Sigmoid colon (tissue), 7 donors: Measurements from ENCODE around the gene CYP27A1. TPM values are rescaled to one million over a fixed set of nuclear protein-coding genes. Genes with fewer than 3 reads are reported as not detected.
A peak's percentile ranks its signal among the peaks of the same experiment; 100 is the strongest.

Experiments used
- DNase-seq: peaks from one replicate; pipeline ENCODE4 v3.0.0-alpha.2; 2019
- H3K27ac ChIP-seq, 4 donors: fragments of 200-600 bp; sonication (generic); one replicate each; pipeline ENCODE4 v1.5.1; 2016 to 2019; ENCODE audit warnings: mild to moderate bottlenecking in 1 of 4
- H3K27me3 ChIP-seq, 3 donors: fragments of 200-600 bp; sonication (generic); one replicate each; pipeline ENCODE4 v1.5.1; 2019; ENCODE audit warnings: mild to moderate bottlenecking in 1 of 3
- H3K36me3 ChIP-seq, 4 donors: fragments of 200-600 bp; sonication (generic); one replicate each; pipeline ENCODE4 v1.5.1; 2016 to 2019
- H3K4me1 ChIP-seq, 4 donors: fragments of 200-600 bp; sonication (generic); one replicate each; pipeline ENCODE4 v1.5.1; 2017 to 2019
- H3K4me3 ChIP-seq, 4 donors: fragments of 200-600 bp; sonication (generic); one replicate each; pipeline ENCODE4 v1.5.1; 2017 to 2019; ENCODE audit warnings: mild to moderate bottlenecking in 2 of 4, moderate library complexity in 1 of 4
- H3K9me3 ChIP-seq, 4 donors: fragments of 200-600 bp in 3 of 4; sonication (generic) in 3 of 4; one replicate each; pipeline versions ENCODE4 v1.5.1 to v1.6.1; 2013 to 2019
- EP300 ChIP-seq, 4 donors: sonication (generic); formaldehyde crosslinking; IDR thresholded peaks; one replicate each; pipeline ENCODE4 v1.6.1; 2017; ENCODE audit warnings: antibody characterized with exemption in 4 of 4
- POLR2A ChIP-seq, 2 donors: fragments of 450-650 bp; IDR thresholded peaks; one replicate each; pipeline ENCODE4 v1.6.1; 2016; ENCODE audit warnings: antibody characterized with exemption in 2 of 2, mild to moderate bottlenecking in 2 of 2, moderate library complexity in 2 of 2
- POLR2AphosphoS5 ChIP-seq, 4 donors: sonication (generic); formaldehyde crosslinking; IDR thresholded peaks; one replicate each; pipeline ENCODE4 v1.6.1; 2017; ENCODE audit warnings: antibody characterized with exemption in 4 of 4
- WGBS, 2 donors: extraction: QIAGEN DNeasy Blood & Tissue Kit; methylation state at CpG; one replicate each; pipeline ENCODE4 v1.1.7; 2013; 5-methylcytosine and 5-hydroxymethylcytosine counted together
- intact Hi-C: fragments of 100-400 bp; cut with DNase I; formaldehyde crosslinking; loops from one replicate; pipeline ENCODE4 v1.15.1; 2023
- polyA plus RNA-seq, 3 donors: library from polyadenylated mRNA; stranded (reverse); fragments of 200-250 nt; gene quantifications; one replicate each; pipeline ENCODE4 v1.2.3, GENCODE V29; 2013
- total RNA-seq, 4 donors: library from RNA; depleted of rRNA; stranded (reverse); fragments of >200 nt; gene quantifications; one replicate each; pipeline ENCODE4 v1.1.0, GENCODE V29; 2016
- TF ChIP-seq, protein P1 (sequence below), 4 experiments: fragments of 450-650 bp in 3 of 4; fragments of 200-600 bp in 1 of 4; IDR thresholded peaks; one replicate each; pipeline ENCODE4 v1.5.1; 2016 to 2019; ENCODE audit warnings: antibody characterized with exemption in 4 of 4, mild to moderate bottlenecking in 3 of 4, moderate library complexity in 2 of 4
- donor health status: healthy with polysubstance abuse.
- donor health status: Bipolar disorder and iron deficiency.
- donor health status: healthy.

CYP27A1 gene
- total RNA-seq, result 10 to 100 TPM; 21.9 to 30.1 (median 25.7) TPM
- polyA plus RNA-seq, result 10 to 100 TPM; 13.5 to 17.4 (median 14.6) TPM

DNA sequence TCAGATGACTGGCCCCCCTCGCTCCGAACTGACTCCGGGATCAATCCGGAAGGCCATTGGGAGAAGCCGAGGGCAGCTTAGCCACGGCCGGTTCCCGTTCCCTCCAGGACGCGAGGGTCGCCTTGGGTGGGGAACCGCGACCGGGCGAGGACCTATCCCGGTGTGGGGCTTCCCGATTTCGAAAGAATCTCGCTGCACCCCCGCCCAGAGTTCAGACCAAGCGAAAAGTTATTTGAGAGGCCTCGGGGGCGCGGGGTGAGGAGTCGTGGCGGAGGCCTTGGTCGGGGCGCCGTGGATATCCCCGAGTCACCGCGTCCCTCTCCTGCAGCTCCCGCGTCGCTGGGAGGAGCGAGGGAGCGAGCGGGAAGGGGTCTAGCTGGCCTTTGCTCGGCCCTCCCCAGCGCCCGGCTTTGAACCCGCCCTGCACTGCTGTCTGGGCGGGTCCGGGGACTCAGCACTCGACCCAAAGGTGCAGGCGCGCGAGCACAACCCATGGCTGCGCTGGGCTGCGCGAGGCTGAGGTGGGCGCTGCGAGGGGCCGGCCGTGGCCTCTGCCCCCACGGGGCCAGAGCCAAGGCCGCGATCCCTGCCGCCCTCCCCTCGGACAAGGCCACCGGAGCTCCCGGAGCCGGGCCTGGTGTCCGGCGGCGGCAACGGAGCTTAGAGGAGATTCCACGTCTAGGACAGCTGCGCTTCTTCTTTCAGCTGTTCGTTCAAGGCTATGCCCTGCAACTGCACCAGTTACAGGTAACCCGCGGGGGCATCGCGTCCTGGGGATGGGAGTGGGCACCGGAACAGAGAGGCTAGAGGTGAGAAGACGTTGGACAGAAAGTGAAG, at the start of gene CYP27A1:
TSS of gene CYP27A1 (plus strand) at position 457 of the 837 bp plus-strand sequence. CDS start at position 493, 36 bp downstream.
- H3K27me3 ChIP-seq, result no peaks in the 10 kb centered on the region
- H3K4me1 ChIP-seq, result peaks cover 0 to 27% (median 16%) of the 10 kb centered on the region in 4 donors
- intact Hi-C loops, result loop anchor here (2.0 to 5.0 kb wide), 2 partner anchors 25 to 70 kb away; partner anchors contain the start of gene TTLL4
- whole genome bisulfite sequencing, 2 donors, result 1% methylated on average over 76 of the region's 76 CpGs
- peaks cover 0 to 4% (median 0%) of the 10 kb centered on the region in 4 donors for H3K9me3 ChIP-seq
- TF ChIP-seq EP300 (IDR thresholded peaks at IDR 0.05), result no peak
- peak in 1 of 2 donors; percentile 30 for TF ChIP-seq POLR2A (IDR thresholded peaks at IDR 0.05)
- TF ChIP-seq, protein P1, sequence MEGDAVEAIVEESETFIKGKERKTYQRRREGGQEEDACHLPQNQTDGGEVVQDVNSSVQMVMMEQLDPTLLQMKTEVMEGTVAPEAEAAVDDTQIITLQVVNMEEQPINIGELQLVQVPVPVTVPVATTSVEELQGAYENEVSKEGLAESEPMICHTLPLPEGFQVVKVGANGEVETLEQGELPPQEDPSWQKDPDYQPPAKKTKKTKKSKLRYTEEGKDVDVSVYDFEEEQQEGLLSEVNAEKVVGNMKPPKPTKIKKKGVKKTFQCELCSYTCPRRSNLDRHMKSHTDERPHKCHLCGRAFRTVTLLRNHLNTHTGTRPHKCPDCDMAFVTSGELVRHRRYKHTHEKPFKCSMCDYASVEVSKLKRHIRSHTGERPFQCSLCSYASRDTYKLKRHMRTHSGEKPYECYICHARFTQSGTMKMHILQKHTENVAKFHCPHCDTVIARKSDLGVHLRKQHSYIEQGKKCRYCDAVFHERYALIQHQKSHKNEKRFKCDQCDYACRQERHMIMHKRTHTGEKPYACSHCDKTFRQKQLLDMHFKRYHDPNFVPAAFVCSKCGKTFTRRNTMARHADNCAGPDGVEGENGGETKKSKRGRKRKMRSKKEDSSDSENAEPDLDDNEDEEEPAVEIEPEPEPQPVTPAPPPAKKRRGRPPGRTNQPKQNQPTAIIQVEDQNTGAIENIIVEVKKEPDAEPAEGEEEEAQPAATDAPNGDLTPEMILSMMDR (IDR thresholded peaks at IDR 0.05), result no peak
- peak; percentile 26 to 61 (median 44) for TF ChIP-seq POLR2AphosphoS5 (IDR thresholded peaks at IDR 0.05)
- H3K36me3 ChIP-seq, result no peaks in the 10 kb centered on the region
- peak within 1 kb of the TSS; percentile 62 to 79 (median 72) for H3K4me3 ChIP-seq
- DNase-seq, result peak; percentile 81
- peak within 1 kb of the TSS; percentile 79 to 84 (median 82) for H3K27ac ChIP-seq

DNA sequence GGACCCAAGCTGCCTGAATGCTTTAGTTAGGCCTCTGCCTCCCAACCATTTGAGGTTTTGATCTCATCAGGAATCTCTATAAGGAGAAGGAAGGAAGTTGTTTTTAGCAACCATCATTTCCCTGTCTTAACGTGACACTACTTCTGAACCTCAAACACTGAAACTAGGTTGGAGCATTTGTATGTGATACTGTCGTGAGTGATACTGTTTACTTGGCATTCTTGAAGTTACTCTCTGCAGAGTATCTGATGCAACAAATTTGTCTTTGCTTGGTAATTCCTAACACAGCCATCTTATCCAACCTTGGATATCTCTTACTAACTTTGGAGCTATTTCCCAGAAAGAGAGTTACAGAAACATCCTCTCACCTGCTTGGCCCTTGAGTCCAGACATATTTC, 49.2 kb upstream of the CYP27A1 start:
- peak overlapping the region; percentile 33 to 68 (median 64) for H3K27ac ChIP-seq
- peaks cover 0 to 3% (median 2%) of the 10 kb centered on the region in 4 donors for H3K36me3 ChIP-seq
- no peak overlapping the region for H3K4me3 ChIP-seq
- WGBS, 2 donors, result 7 to 50% methylated on average over 2 of the region's 2 CpGs
- TF ChIP-seq POLR2A (IDR thresholded peaks at IDR 0.05), result no peak
- TF ChIP-seq, protein P1 (IDR thresholded peaks at IDR 0.05), result no peak
- TF ChIP-seq POLR2AphosphoS5 (IDR thresholded peaks at IDR 0.05), result no peak
- TF ChIP-seq EP300 (IDR thresholded peaks at IDR 0.05), result no peak
- no peaks in the 10 kb centered on the region for H3K9me3 ChIP-seq
- peaks cover 0 to 20% (median 14%) of the 10 kb centered on the region in 4 donors for H3K4me1 ChIP-seq
- intact Hi-C loops, result no loop called here
- no peak for DNase-seq
- no peaks in the 10 kb centered on the region for H3K27me3 ChIP-seq

DNA sequence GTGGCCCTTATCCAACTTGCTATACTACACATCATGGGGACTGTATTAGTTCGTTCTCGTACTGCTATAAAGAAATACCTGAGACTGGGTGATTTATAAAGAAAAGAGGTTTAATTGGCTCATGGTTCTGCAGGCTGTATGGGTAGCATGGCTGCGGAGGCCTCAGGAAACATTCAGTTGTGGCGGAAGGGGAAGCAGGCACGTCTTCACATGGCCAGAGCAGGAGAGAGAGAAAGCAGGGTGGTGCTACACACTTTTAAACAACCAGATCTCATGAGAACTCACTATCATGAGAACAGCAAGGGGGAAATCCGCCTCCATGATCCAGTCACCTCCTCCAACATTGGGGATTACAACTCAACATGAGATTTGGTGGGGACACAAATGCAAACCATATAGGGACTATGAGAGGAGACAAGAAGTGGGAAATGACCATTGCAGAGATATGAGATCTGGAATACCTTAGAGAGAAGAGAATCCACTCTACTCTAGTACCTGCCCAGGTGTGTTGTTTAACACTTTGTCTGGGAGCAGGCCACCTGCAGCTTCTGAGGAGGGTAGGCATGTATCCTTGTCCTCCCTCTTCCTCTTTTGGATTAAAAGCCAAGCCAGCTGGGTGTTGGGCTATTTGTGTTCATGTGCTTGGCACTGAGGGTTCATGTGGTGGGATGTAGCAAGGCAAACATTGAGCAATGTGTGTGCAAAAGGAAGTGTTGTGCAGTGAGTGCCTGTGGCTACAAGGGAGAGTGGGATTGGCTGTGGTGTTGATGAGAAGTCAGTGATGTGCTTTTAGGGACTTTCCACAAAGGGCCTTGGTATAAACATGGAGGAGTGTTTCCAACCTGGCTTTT, 48.6 kb upstream of the CYP27A1 start:
- peak; percentile 73 for DNase-seq
- TF ChIP-seq, protein P1 (IDR thresholded peaks at IDR 0.05), result no peak
- peak in 1 of 4 donors; percentile 45 for TF ChIP-seq EP300 (IDR thresholded peaks at IDR 0.05)
- peak in 1 of 4 donors; percentile 57 for TF ChIP-seq POLR2AphosphoS5 (IDR thresholded peaks at IDR 0.05)
- TF ChIP-seq POLR2A (IDR thresholded peaks at IDR 0.05), result no peak
- no peaks in the 10 kb centered on the region for H3K9me3 ChIP-seq
- no peaks in the 10 kb centered on the region for H3K27me3 ChIP-seq
- intact Hi-C loops, result no loop called here
- peaks cover 0 to 20% (median 14%) of the 10 kb centered on the region in 4 donors for H3K4me1 ChIP-seq
- H3K36me3 ChIP-seq, result peaks cover 0 to 9% (median 9%) of the 10 kb centered on the region in 4 donors
- WGBS, 2 donors, result 81 to 93% methylated on average over 6 of the region's 6 CpGs
- no peak overlapping the region for H3K4me3 ChIP-seq
- H3K27ac ChIP-seq, result peak overlapping the region in 3 of 4 donors; percentile 24 to 67 (median 61)

DNA sequence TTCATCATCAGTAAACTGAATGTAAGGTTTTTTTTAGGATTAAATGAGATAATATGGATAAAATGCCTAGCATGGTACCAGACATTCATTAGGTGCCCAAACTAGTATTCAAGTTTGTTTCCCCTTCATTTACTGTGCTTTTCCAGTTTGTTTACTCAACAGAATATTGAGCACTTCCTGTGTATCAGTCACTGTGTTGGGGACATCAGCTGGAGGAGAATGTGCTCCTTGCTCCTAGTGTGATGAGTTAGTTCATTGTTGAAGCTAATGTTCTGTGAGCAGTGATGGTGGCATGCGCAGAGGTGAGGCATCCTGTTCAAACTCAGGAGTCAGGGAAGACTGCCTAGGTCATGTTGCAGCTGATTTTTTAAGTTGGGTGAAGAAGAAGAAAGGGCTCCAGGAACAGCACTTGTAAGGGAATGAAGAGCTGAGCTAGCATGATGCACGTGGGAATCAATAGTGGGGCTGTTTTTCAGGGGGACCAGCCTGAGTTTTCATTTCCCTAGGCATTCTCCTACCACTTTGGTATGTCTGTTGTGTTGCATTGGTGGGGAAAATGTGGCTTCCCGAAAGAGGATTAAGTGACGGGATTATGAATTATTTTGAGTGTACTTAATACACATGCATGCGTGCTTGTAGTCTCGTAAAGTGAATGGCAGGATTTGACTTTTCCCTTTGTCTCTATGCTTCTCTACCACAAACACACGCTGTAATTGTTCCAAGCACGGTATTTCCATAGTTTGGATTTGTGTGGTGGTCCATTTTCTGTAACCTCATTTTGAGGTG, 47.6 kb upstream of the CYP27A1 start:
- H3K36me3 ChIP-seq, result peaks cover 0 to 19% (median 15%) of the 10 kb centered on the region in 4 donors
- H3K4me3 ChIP-seq, result no peak overlapping the region
- no peak for DNase-seq
- H3K27me3 ChIP-seq, result no peaks in the 10 kb centered on the region
- H3K4me1 ChIP-seq, result peaks cover 0 to 20% (median 14%) of the 10 kb centered on the region in 4 donors
- TF ChIP-seq, protein P1 (IDR thresholded peaks at IDR 0.05), result no peak
- WGBS, 2 donors, result 95 to 96% methylated on average over 8 of the region's 8 CpGs
- intact Hi-C loops, result no loop called here
- peak overlapping the region in 3 of 4 donors; percentile 1 to 24 (median 2) for H3K27ac ChIP-seq
- no peaks in the 10 kb centered on the region for H3K9me3 ChIP-seq
